ENCODE measurements around the gene SSBP3.

GRCh38 chr1:54365398-54365797, 40.8 kb downstream of the SSBP3 start:
- TF ChIP-seq ZNF274 (IDR thresholded peaks at IDR 0.05; ENCODE audit: low read depth, low read length) = no peak
- TF ChIP-seq SUZ12 (IDR thresholded peaks at IDR 0.05; ENCODE audit: extremely low read depth, insufficient read depth, insufficient read length) = no peak
